A549 (cell line): Measurements from ENCODE around the gene ST6GALNAC1.

Experiments
- CHD4 ChIP-seq: fragments of 200-600 bp; sonication (generic); IDR thresholded peaks from 2 replicates; pipeline ENCODE4 v1.6.1; 2016; ENCODE audit warnings: antibody characterized with exemption, mild to moderate bottlenecking, borderline replicate concordance
- CTCF ChIP-seq: fragments of >200 bp; sonication (Bioruptor Twin); formaldehyde crosslinking; IDR thresholded peaks from 3 replicates; pipeline ENCODE4 v1.5.1; 2016
- EP300 ChIP-seq, 2 experiments: fragments of >200 bp; sonication (Bioruptor Twin); formaldehyde crosslinking; IDR thresholded peaks; 2 replicates in 1 of 2; 3 replicates in 1 of 2; pipeline ENCODE4 v1.6.1; 2016 to 2017
- ESRRA ChIP-seq: fragments of 150-350 bp; IDR thresholded peaks from 2 replicates; pipeline ENCODE4 v1.6.1; 2014; ENCODE audit warnings: mild to moderate bottlenecking, low read length, borderline replicate concordance
- HDAC2 ChIP-seq: fragments of 200-600 bp; sonication (generic); IDR thresholded peaks from 2 replicates; pipeline ENCODE4 v1.6.1; 2016
- HMGXB4 ChIP-seq: fragments of 250-450 bp; sonication (Bioruptor Pico); IDR thresholded peaks from 2 replicates; pipeline ENCODE4 v1.5.0; 2021; ENCODE audit warnings: mild to moderate bottlenecking, moderate library complexity, borderline replicate concordance
- MAX ChIP-seq: IDR thresholded peaks from 2 replicates; pipeline ENCODE4 v1.6.1; 2012
- POLR2A ChIP-seq: IDR thresholded peaks from 2 replicates; pipeline ENCODE4 v1.6.1; 2012; ENCODE audit warnings: mild to moderate bottlenecking, low read length
- POLR2AphosphoS2 ChIP-seq: conservative IDR thresholded peaks from 2 replicates; pipeline ENCODE4 v1.6.1; 2012; ENCODE audit warnings: low read length, improper control_type of control experiment, inconsistent platforms

GRCh38 chr17:76631821-76632565 lies 11.6 kb downstream of the ST6GALNAC1 start:
- TF ChIP-seq HDAC2, result no peak
- TF ChIP-seq CTCF, result no peak
- no peak for TF ChIP-seq POLR2AphosphoS2
- no peak for TF ChIP-seq EP300 (IDR thresholded peaks at IDR 0.05)
- no peak for TF ChIP-seq MAX
- no peak for TF ChIP-seq HMGXB4 (CRISPR knock-in tag)
- no peak for TF ChIP-seq CHD4
- no peak for TF ChIP-seq ESRRA
- no peak for TF ChIP-seq POLR2A
